K562 (cell line): ENCODE data around the gene ERVFRD-1. TPM values are rescaled to one million over a fixed set of nuclear protein-coding genes. Genes with fewer than 3 reads are reported as not detected.

Experiments
- BCL6 ChIP-seq: fragments of 250-450 bp; sonication (Bioruptor Pico); IDR thresholded peaks from 2 replicates; pipeline ENCODE4 v1.4.0; 2020
- CBFB ChIP-seq: sonication (generic); formaldehyde crosslinking; IDR thresholded peaks from 2 replicates; pipeline ENCODE4 v1.4.0; 2020; ENCODE audit warnings: mild to moderate bottlenecking, missing genetic modification reagents
- CREB1 ChIP-seq, 2 experiments: sonication (generic) in 1 of 2; formaldehyde crosslinking in 1 of 2; IDR thresholded peaks; 2 replicates each; pipeline versions ENCODE4 v1.6.1 to v1.8.0; 2012 to 2022; ENCODE audit warnings: inconsistent platforms in 1 of 2, mild to moderate bottlenecking in 1 of 2, missing genetic modification reagents in 1 of 2, moderate library complexity in 1 of 2
- CREM ChIP-seq: IDR thresholded peaks from 2 replicates; pipeline ENCODE4 v1.6.1; 2014; ENCODE audit warnings: antibody characterized with exemption, low read depth
- CTBP1 ChIP-seq: fragments of 450-650 bp; IDR thresholded peaks from 2 replicates; pipeline ENCODE4 v1.6.1; 2016; ENCODE audit warnings: borderline replicate concordance
- DMBX1 ChIP-seq: fragments of 250-450 bp; sonication (Bioruptor Pico); IDR thresholded peaks from 2 replicates; pipeline ENCODE4 v1.8.0; 2022; ENCODE audit warnings: inconsistent platforms, mild to moderate bottlenecking, moderate library complexity, borderline replicate concordance
- ELF4 ChIP-seq: fragments of 450-650 bp; formaldehyde crosslinking; IDR thresholded peaks from 2 replicates; pipeline ENCODE4 v1.4.0; 2022; ENCODE audit warnings: missing genetic modification characterization
- IRF2 ChIP-seq: sonication (generic); formaldehyde crosslinking; IDR thresholded peaks from 2 replicates; pipeline ENCODE4 v1.8.1; 2022; ENCODE audit warnings: mild to moderate bottlenecking, missing genetic modification reagents
- MEF2D ChIP-seq: conservative IDR thresholded peaks from 2 replicates; pipeline ENCODE4 v1.6.1; 2016; ENCODE audit warnings: low read depth, missing genetic modification characterization, missing compliant biosample characterization
- MYC ChIP-seq, 2 experiments: fragments of 250-450 bp in 1 of 2; sonication (Bioruptor Pico) in 1 of 2; IDR thresholded peaks; 2 replicates each; pipeline versions ENCODE4 v1.5.1 to v1.6.1; 2012 to 2021; ENCODE audit warnings: low read depth in 2 of 2, borderline replicate concordance in 1 of 2, improper control_type of control experiment in 1 of 2, low read length in 1 of 2, mild to moderate bottlenecking in 1 of 2, moderate library complexity in 1 of 2
- POLR2G ChIP-seq: fragments of 200-400 bp; formaldehyde crosslinking; IDR thresholded peaks from 2 replicates; pipeline ENCODE4 v1.6.1; 2017; ENCODE audit warnings: low read depth, mild to moderate bottlenecking, antibody characterized with exemption, low read length, moderate library complexity
- SMAD4 ChIP-seq: fragments of 250-450 bp; sonication (Bioruptor Pico); conservative IDR thresholded peaks from 2 replicates; pipeline ENCODE4 v1.8.0; 2021; ENCODE audit warnings: inconsistent platforms, mild to moderate bottlenecking, moderate library complexity
- SP1 ChIP-seq: sonication (generic); formaldehyde crosslinking; IDR thresholded peaks from 2 replicates; pipeline ENCODE4 v1.8.1; 2022; ENCODE audit warnings: mild to moderate bottlenecking, missing genetic modification reagents
- polyA plus RNA-seq, 8 experiments: library from polyadenylated mRNA; depleted of rRNA in 4 of 8; stranded (reverse) in 5 of 8; unstranded in 3 of 8; fragments of >200 nt; fragmentation: Nextera tagmentation in 2 of 8; fragmentation: Illumina TruSeq in 1 of 8; extraction: Ambion mirVana in 2 of 8; extraction: Trizol in 1 of 8; gene quantifications; 2 replicates each; pipeline versions ENCODE4 v1.2.1 to v1.2.3, GENCODE V29; 2011 to 2014; ENCODE audit warnings: inconsistent platforms in 1 of 8, missing spikeins in 1 of 8
- total RNA-seq, 7 experiments: library from RNA; depleted of rRNA in 6 of 7; stranded (reverse); fragments of >200 nt in 6 of 7; fragmentation: Illumina TruSeq in 2 of 7; extraction: Trizol in 2 of 7; gene quantifications; 2 replicates each; pipeline versions ENCODE4 v1.2.1 to v1.2.3, GENCODE V29; 2011 to 2021; ENCODE audit warnings: low replicate concordance in 1 of 7
- TF ChIP-seq, protein P1 (sequence below), 2 experiments: fragments of 450-650 bp; IDR thresholded peaks; 2 replicates each; pipeline ENCODE4 v1.6.1; 2018; ENCODE audit warnings: mild to moderate bottlenecking in 2 of 2, low read depth in 1 of 2; ENCODE audit not compliant: partially characterized antibody in 2 of 2
- TF ChIP-seq, protein P2 (sequence below): fragments of 450-650 bp; IDR thresholded peaks from 2 replicates; pipeline ENCODE4 v1.6.1; 2016; ENCODE audit warnings: mild to moderate bottlenecking
- TF ChIP-seq, protein P3 (sequence below): sonication (generic); formaldehyde crosslinking; IDR thresholded peaks from 2 replicates; pipeline ENCODE4 v1.8.1; 2023; ENCODE audit warnings: mild to moderate bottlenecking, missing genetic modification reagents

Gene ERVFRD-1
- total and polyA plus RNA-seq, 9 of the 15 experiments (the other 6 are each of a cell fraction or from before 2014, with no cell fraction given), result 0.05 to 0.14 (median 0.09) TPM; not detected in 2

- no peak for TF ChIP-seq CBFB
- TF ChIP-seq, protein P1, sequence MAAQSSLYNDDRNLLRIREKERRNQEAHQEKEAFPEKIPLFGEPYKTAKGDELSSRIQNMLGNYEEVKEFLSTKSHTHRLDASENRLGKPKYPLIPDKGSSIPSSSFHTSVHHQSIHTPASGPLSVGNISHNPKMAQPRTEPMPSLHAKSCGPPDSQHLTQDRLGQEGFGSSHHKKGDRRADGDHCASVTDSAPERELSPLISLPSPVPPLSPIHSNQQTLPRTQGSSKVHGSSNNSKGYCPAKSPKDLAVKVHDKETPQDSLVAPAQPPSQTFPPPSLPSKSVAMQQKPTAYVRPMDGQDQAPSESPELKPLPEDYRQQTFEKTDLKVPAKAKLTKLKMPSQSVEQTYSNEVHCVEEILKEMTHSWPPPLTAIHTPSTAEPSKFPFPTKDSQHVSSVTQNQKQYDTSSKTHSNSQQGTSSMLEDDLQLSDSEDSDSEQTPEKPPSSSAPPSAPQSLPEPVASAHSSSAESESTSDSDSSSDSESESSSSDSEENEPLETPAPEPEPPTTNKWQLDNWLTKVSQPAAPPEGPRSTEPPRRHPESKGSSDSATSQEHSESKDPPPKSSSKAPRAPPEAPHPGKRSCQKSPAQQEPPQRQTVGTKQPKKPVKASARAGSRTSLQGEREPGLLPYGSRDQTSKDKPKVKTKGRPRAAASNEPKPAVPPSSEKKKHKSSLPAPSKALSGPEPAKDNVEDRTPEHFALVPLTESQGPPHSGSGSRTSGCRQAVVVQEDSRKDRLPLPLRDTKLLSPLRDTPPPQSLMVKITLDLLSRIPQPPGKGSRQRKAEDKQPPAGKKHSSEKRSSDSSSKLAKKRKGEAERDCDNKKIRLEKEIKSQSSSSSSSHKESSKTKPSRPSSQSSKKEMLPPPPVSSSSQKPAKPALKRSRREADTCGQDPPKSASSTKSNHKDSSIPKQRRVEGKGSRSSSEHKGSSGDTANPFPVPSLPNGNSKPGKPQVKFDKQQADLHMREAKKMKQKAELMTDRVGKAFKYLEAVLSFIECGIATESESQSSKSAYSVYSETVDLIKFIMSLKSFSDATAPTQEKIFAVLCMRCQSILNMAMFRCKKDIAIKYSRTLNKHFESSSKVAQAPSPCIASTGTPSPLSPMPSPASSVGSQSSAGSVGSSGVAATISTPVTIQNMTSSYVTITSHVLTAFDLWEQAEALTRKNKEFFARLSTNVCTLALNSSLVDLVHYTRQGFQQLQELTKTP (IDR thresholded peaks at IDR 0.05; ENCODE audit: low read depth in 1 of 2, partially characterized antibody in 2 of 2), result peak in 1 of 2 experiments; percentile 46
- TF ChIP-seq, protein P2, sequence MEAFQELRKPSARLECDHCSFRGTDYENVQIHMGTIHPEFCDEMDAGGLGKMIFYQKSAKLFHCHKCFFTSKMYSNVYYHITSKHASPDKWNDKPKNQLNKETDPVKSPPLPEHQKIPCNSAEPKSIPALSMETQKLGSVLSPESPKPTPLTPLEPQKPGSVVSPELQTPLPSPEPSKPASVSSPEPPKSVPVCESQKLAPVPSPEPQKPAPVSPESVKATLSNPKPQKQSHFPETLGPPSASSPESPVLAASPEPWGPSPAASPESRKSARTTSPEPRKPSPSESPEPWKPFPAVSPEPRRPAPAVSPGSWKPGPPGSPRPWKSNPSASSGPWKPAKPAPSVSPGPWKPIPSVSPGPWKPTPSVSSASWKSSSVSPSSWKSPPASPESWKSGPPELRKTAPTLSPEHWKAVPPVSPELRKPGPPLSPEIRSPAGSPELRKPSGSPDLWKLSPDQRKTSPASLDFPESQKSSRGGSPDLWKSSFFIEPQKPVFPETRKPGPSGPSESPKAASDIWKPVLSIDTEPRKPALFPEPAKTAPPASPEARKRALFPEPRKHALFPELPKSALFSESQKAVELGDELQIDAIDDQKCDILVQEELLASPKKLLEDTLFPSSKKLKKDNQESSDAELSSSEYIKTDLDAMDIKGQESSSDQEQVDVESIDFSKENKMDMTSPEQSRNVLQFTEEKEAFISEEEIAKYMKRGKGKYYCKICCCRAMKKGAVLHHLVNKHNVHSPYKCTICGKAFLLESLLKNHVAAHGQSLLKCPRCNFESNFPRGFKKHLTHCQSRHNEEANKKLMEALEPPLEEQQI, result 0 out of 2 replicates have a peak, but pooled peaks have one; percentile 15
- peak; percentile 86 for TF ChIP-seq CTBP1
- TF ChIP-seq SP1 (CRISPR knock-in tag), result 0 out of 2 replicates have a peak, but pooled peaks have one; percentile 35
- peak; percentile 85 for TF ChIP-seq MYC (IDR thresholded peaks at IDR 0.05; ENCODE audit: low read depth, low read length)
- no peak for TF ChIP-seq MYC (CRISPR knock-in tag; IDR thresholded peaks at IDR 0.05; ENCODE audit: borderline replicate concordance, low read depth)
- no peak for TF ChIP-seq BCL6 (CRISPR knock-in tag)
- peak; percentile 69; the same call in 1 of the 2 replicates for TF ChIP-seq ELF4 (CRISPR knock-in tag)
- no peak for TF ChIP-seq IRF2 (CRISPR knock-in tag)
- TF ChIP-seq POLR2G, result no peak
- peak; percentile 66; the same call in 1 of the 2 replicates for TF ChIP-seq DMBX1 (CRISPR knock-in tag)
- peak; percentile 92 for TF ChIP-seq CREM
- peak; percentile 66 for TF ChIP-seq SMAD4
- TF ChIP-seq CREB1 (IDR thresholded peaks at IDR 0.05), result peak; percentile 71
- peak; percentile 65; the same call in 1 of the 2 replicates for TF ChIP-seq CREB1 (CRISPR knock-in tag; IDR thresholded peaks at IDR 0.05)
- TF ChIP-seq MEF2D, result peak; percentile 62; the same call in 1 of the 2 replicates
- TF ChIP-seq, protein P3, sequence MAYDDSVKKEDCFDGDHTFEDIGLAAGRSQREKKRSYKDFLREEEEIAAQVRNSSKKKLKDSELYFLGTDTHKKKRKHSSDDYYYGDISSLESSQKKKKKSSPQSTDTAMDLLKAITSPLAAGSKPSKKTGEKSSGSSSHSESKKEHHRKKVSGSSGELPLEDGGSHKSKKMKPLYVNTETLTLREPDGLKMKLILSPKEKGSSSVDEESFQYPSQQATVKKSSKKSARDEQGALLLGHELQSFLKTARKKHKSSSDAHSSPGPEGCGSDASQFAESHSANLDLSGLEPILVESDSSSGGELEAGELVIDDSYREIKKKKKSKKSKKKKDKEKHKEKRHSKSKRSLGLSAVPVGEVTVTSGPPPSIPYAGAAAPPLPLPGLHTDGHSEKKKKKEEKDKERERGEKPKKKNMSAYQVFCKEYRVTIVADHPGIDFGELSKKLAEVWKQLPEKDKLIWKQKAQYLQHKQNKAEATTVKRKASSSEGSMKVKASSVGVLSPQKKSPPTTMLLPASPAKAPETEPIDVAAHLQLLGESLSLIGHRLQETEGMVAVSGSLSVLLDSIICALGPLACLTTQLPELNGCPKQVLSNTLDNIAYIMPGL (CRISPR knock-in tag), result no peak
Measured at GRCh38 chr6:11143394-11144371, 32.2 kb upstream of the ERVFRD-1 start (continued).
